Activated naive CD4-positive, alpha-beta T cell treated with anti-CD3 and anti-CD28 coated beads, Interleukin-2, amount 50 U/mL, for 24 hours (primary cell): ENCODE data around the gene BAZ1B.
"Not testable (repeated sequence)": the region's sequence is repeated elsewhere in the genome, so short reads cannot be mapped to it uniquely, and the experiment has no call there.

ENCODE experiments used
- H3K27ac Mint-ChIP-seq: one replicate; pipeline ENCODE4 v1.8.0; 2021; ENCODE audit warnings: mild to moderate bottlenecking, mixed read lengths
- H3K27me3 Mint-ChIP-seq: one replicate; pipeline ENCODE4 v1.8.0; 2021; ENCODE audit warnings: mixed read lengths
- H3K36me3 Mint-ChIP-seq: one replicate; pipeline ENCODE4 v1.8.0; 2021; ENCODE audit warnings: mixed read lengths
- H3K4me1 Mint-ChIP-seq: one replicate; pipeline ENCODE4 v1.8.0; 2021; ENCODE audit warnings: mixed read lengths
- H3K4me3 Mint-ChIP-seq: one replicate; pipeline ENCODE4 v1.8.0; 2021; ENCODE audit warnings: mild to moderate bottlenecking, mixed read lengths
- H3K9me3 Mint-ChIP-seq: one replicate; pipeline ENCODE4 v1.8.0; 2021; ENCODE audit warnings: mixed read lengths

The BAZ1B gene

GRCh38 chr7:73556208-73557107 lies 34.4 kb upstream of the BAZ1B start:
- H3K36me3 Mint-ChIP-seq = peaks cover 2% of the 10 kb centered on the region
- no peaks in the 10 kb centered on the region for H3K27me3 Mint-ChIP-seq
- H3K27ac Mint-ChIP-seq = peak overlapping the region; percentile 93
- peak overlapping the region; percentile 94 for H3K4me3 Mint-ChIP-seq
- no peaks in the 10 kb centered on the region for H3K9me3 Mint-ChIP-seq
- H3K4me1 Mint-ChIP-seq = peaks cover 32% of the 10 kb centered on the region

GRCh38 chr7:73555411-73555982 lies 33.4 kb upstream of the BAZ1B start:
- H3K4me1 Mint-ChIP-seq = peaks cover 37% of the 10 kb centered on the region
- no peaks in the 10 kb centered on the region for H3K27me3 Mint-ChIP-seq
- no peaks in the 10 kb centered on the region for H3K9me3 Mint-ChIP-seq
- H3K27ac Mint-ChIP-seq = peak overlapping the region; percentile 93
- peaks cover 4% of the 10 kb centered on the region for H3K36me3 Mint-ChIP-seq
- H3K4me3 Mint-ChIP-seq = peak overlapping the region; percentile 94

GRCh38 chr7:73550093-73550492 lies 28.0 kb upstream of the BAZ1B start:
- H3K9me3 Mint-ChIP-seq, H3K36me3 Mint-ChIP-seq, H3K27ac Mint-ChIP-seq, H3K27me3 Mint-ChIP-seq, H3K4me3 Mint-ChIP-seq: not testable (repeated sequence)
- H3K4me1 Mint-ChIP-seq = peaks cover 54% of the 10 kb centered on the region

GRCh38 chr7:73549176-73549575 lies 27.1 kb upstream of the BAZ1B start:
- Mint-ChIP-seq H3K9me3 (no peaks in the 10 kb centered on the region), H3K27ac (peak overlapping the region; percentile 60), H3K4me1 (peaks cover 50% of the 10 kb centered on the region), H3K27me3 (no peaks in the 10 kb centered on the region), H3K36me3 (peaks cover 9% of the 10 kb centered on the region), H3K4me3 (no peak overlapping the region)

- Mint-ChIP-seq H3K27ac (no peak overlapping the region), H3K4me3 (no peak overlapping the region), H3K36me3 (peaks cover 13% of the 10 kb centered on the region), H3K4me1 (peaks cover 47% of the 10 kb centered on the region), H3K9me3 (no peaks in the 10 kb centered on the region), H3K27me3 (no peaks in the 10 kb centered on the region)
Observed at GRCh38 chr7:73547841-73548240, 25.7 kb upstream of the BAZ1B start.

- Mint-ChIP-seq H3K9me3 (no peaks in the 10 kb centered on the region), H3K27me3 (no peaks in the 10 kb centered on the region), H3K4me1 (peaks cover 35% of the 10 kb centered on the region), H3K36me3 (peaks cover 10% of the 10 kb centered on the region), H3K27ac (no peak overlapping the region), H3K4me3 (no peak overlapping the region)
Observed at GRCh38 chr7:73544678-73545077, 22.6 kb upstream of the BAZ1B start.

- no peaks in the 10 kb centered on the region for H3K27me3 Mint-ChIP-seq
- H3K27ac Mint-ChIP-seq = peak overlapping the region; percentile 41
- H3K36me3 Mint-ChIP-seq = peaks cover 12% of the 10 kb centered on the region
- no peak overlapping the region for H3K4me3 Mint-ChIP-seq
- H3K9me3 Mint-ChIP-seq = no peaks in the 10 kb centered on the region
- peaks cover 13% of the 10 kb centered on the region for H3K4me1 Mint-ChIP-seq
Observed at GRCh38 chr7:73541722-73542121, 19.6 kb upstream of the BAZ1B start.

GRCh38 chr7:73539709-73540108 lies 17.6 kb upstream of the BAZ1B start:
- Mint-ChIP-seq H3K9me3 (no peaks in the 10 kb centered on the region), H3K4me1 (peaks cover 3% of the 10 kb centered on the region), H3K4me3 (no peak overlapping the region), H3K27ac (no peak overlapping the region), H3K27me3 (no peaks in the 10 kb centered on the region), H3K36me3 (peaks cover 12% of the 10 kb centered on the region)

GRCh38 chr7:73538510-73538909 lies 16.4 kb upstream of the BAZ1B start:
- H3K27ac Mint-ChIP-seq = peak overlapping the region; percentile 65
- H3K9me3 Mint-ChIP-seq, H3K36me3 Mint-ChIP-seq, H3K4me3 Mint-ChIP-seq, H3K4me1 Mint-ChIP-seq, H3K27me3 Mint-ChIP-seq: not testable (repeated sequence)

GRCh38 chr7:73537051-73537450 lies 15.0 kb upstream of the BAZ1B start:
- H3K27me3 Mint-ChIP-seq = no peaks in the 10 kb centered on the region
- no peaks in the 10 kb centered on the region for H3K4me1 Mint-ChIP-seq
- no peak overlapping the region for H3K27ac Mint-ChIP-seq
- H3K9me3 Mint-ChIP-seq = no peaks in the 10 kb centered on the region
- H3K4me3 Mint-ChIP-seq = no peak overlapping the region
- H3K36me3 Mint-ChIP-seq = peaks cover 8% of the 10 kb centered on the region

GRCh38 chr7:73536479-73536878 lies 14.4 kb upstream of the BAZ1B start:
- H3K27ac Mint-ChIP-seq = no peak overlapping the region
- no peaks in the 10 kb centered on the region for H3K4me1 Mint-ChIP-seq
- no peak overlapping the region for H3K4me3 Mint-ChIP-seq

GRCh38 chr7:73535918-73536317 lies 13.8 kb upstream of the BAZ1B start:
- H3K4me1 Mint-ChIP-seq, H3K27ac Mint-ChIP-seq, H3K36me3 Mint-ChIP-seq, H3K9me3 Mint-ChIP-seq, H3K27me3 Mint-ChIP-seq, H3K4me3 Mint-ChIP-seq: not testable (repeated sequence)

More at GRCh38 chr7:73536479-73536878, 14.4 kb upstream of the BAZ1B start:
- H3K27me3 Mint-ChIP-seq = no peaks in the 10 kb centered on the region
- H3K36me3 Mint-ChIP-seq = peaks cover 8% of the 10 kb centered on the region
- H3K9me3 Mint-ChIP-seq = no peaks in the 10 kb centered on the region

GRCh38 chr7:73533742-73534141 lies 11.6 kb upstream of the BAZ1B start:
- no peak overlapping the region for H3K27ac Mint-ChIP-seq
- H3K4me1 Mint-ChIP-seq = no peaks in the 10 kb centered on the region
- no peaks in the 10 kb centered on the region for H3K9me3 Mint-ChIP-seq
- peaks cover 9% of the 10 kb centered on the region for H3K36me3 Mint-ChIP-seq
- H3K27me3 Mint-ChIP-seq = no peaks in the 10 kb centered on the region
- H3K4me3 Mint-ChIP-seq = no peak overlapping the region

- Mint-ChIP-seq H3K4me1 (peaks cover 9% of the 10 kb centered on the region), H3K9me3 (no peaks in the 10 kb centered on the region), H3K27ac (no peak overlapping the region), H3K27me3 (no peaks in the 10 kb centered on the region), H3K4me3 (no peak overlapping the region), H3K36me3 (peaks cover 4% of the 10 kb centered on the region)
Observed at GRCh38 chr7:73532224-73532623, 10.1 kb upstream of the BAZ1B start.

GRCh38 chr7:73530800-73531199 lies 8.7 kb upstream of the BAZ1B start:
- no peaks in the 10 kb centered on the region for H3K27me3 Mint-ChIP-seq
- H3K9me3 Mint-ChIP-seq = no peaks in the 10 kb centered on the region
- peaks cover 18% of the 10 kb centered on the region for H3K4me1 Mint-ChIP-seq
- H3K27ac Mint-ChIP-seq = no peak overlapping the region
- no peak overlapping the region for H3K4me3 Mint-ChIP-seq
- peaks cover 4% of the 10 kb centered on the region for H3K36me3 Mint-ChIP-seq
